ENCODE results near the gene HCAR3. TPM values are rescaled to one million over a fixed set of nuclear protein-coding genes. Genes with fewer than 3 reads are reported as not detected.
A peak's percentile ranks its signal among the peaks of the same experiment; 100 is the strongest.

The HCAR3 gene
- total and polyA plus RNA-seq, 12 donors, result 0.17 to 1.3 (median 0.51) TPM; not detected in 7

- DNase-seq (no peak), ATAC-seq (no peak)
- Histone ChIP-seq H3K27me3 (no peaks in the 10 kb centered on the region), H3K4me1 (peaks cover 0 to 21% (median 6%) of the 10 kb centered on the region in 9 donors), H3K27ac (no peak overlapping the region), H3K9me3 (no peaks in the 10 kb centered on the region), H3K36me3 (no peaks in the 10 kb centered on the region), H3K4me3 (no peak overlapping the region)
- intact Hi-C loops (cut with DNase I), result loop anchor here in 1 of 10 donors (5.0 kb wide), 1 partner anchor 100 kb away; no protein-coding TSS in a partner anchor
- 77% methylated on average over 9 of the region's 9 CpGs for WGBS, 2 donors
- TF ChIP-seq CTCF (IDR thresholded peaks at IDR 0.05), result no peak
Measured at GRCh38 chr12:122747224-122748135, 30.9 kb upstream of the HCAR3 start.

GRCh38 chr12:122743895-122744525 is 27.4 kb upstream of the HCAR3 start:
- WGBS, 2 donors, result 87 to 96% methylated on average over 7 of the region's 7 CpGs
- H3K27ac ChIP-seq, result peak overlapping the region in 1 of 10 donors; percentile 31
- H3K4me1 ChIP-seq, result peaks cover 0 to 15% (median 0%) of the 10 kb centered on the region in 9 donors
- H3K9me3 ChIP-seq, result no peaks in the 10 kb centered on the region
- H3K4me3 ChIP-seq, result no peak overlapping the region
- ATAC-seq, result peak in 2 of 8 donors; percentile 28 to 38
- H3K36me3 ChIP-seq, result no peaks in the 10 kb centered on the region
- DNase-seq, result no peak
- no peak for TF ChIP-seq CTCF (IDR thresholded peaks at IDR 0.05)
- intact Hi-C loops (cut with DNase I), result no loop called here
- no peaks in the 10 kb centered on the region for H3K27me3 ChIP-seq

DNA sequence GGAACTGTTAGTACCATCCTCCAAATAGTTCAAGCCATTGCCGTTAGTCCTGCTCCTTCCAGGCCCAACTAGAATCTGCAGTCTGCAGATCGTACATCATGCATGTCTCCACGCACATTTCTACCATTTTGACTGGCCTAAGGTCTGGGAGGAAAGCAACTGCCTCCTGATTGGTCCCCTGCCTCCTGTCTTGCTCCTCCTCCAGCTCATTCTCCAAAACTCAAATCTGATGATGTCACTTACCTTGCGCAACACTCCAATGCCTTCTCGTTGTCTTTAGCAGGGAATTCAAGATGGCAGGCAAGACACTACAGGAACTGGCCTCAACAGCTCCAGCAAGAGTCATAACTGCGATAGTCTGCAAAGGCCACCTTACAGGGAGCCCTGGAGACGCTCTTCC is 23.7 kb upstream of the HCAR3 start:
- no peak for TF ChIP-seq CTCF (IDR thresholded peaks at IDR 0.05)
- Histone ChIP-seq H3K27ac (no peak overlapping the region), H3K4me3 (no peak overlapping the region), H3K9me3 (no peaks in the 10 kb centered on the region), H3K27me3 (no peaks in the 10 kb centered on the region), H3K36me3 (no peaks in the 10 kb centered on the region), H3K4me1 (peaks cover 0 to 15% (median 0%) of the 10 kb centered on the region in 9 donors)
- intact Hi-C loops (cut with DNase I), result no loop called here
- DNase-seq (no peak), ATAC-seq (no peak)
- WGBS, 2 donors, result 91 to 94% methylated on average over 7 of the region's 7 CpGs

DNA sequence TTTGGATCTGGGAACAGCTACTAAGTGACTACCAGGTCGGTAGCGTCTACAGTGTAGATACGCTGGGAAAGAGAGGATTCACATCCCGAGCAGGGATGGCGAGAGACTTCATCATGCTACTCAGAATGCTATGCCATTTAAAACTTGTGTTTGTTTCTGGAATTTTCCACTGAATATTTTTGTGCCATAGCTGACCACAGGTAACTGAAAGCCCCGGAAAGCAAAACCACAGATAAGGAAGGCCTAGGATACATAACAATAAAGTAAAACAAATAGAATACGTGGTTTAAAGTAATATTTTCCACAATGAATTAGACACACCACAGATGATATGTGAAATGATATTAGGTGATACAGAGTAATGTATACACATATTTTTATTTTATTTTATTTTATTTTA is 22.0 kb upstream of the HCAR3 start:
- H3K9me3 ChIP-seq, result no peaks in the 10 kb centered on the region
- peaks cover 0 to 5% (median 0%) of the 10 kb centered on the region in 9 donors for H3K4me1 ChIP-seq
- ATAC-seq (no peak), DNase-seq (no peak)
- no peaks in the 10 kb centered on the region for H3K36me3 ChIP-seq
- WGBS, 2 donors, result 84 to 89% methylated on average over 7 of the region's 7 CpGs
- H3K27me3 ChIP-seq, result no peaks in the 10 kb centered on the region
- H3K27ac ChIP-seq, result no peak overlapping the region
- H3K4me3 ChIP-seq, result no peak overlapping the region
- intact Hi-C loops (cut with DNase I), result no loop called here
- TF ChIP-seq CTCF (IDR thresholded peaks at IDR 0.05), result no peak

Data from heart right ventricle (tissue), 16 donors.